HepG2 (cell line): Measurements from ENCODE around the gene PSMD1. TPM values are rescaled to one million over a fixed set of nuclear protein-coding genes. Genes with fewer than 3 reads are reported as not detected.

Source experiments
- AGO1 ChIP-seq: fragments of 200-400 bp; formaldehyde crosslinking; IDR thresholded peaks from 2 replicates; pipeline ENCODE4 v1.6.1; 2017; ENCODE audit warnings: mild to moderate bottlenecking, low read depth, low read length, moderate library complexity; ENCODE audit not compliant: poor library complexity, severe bottlenecking
- CEBPB ChIP-seq: IDR thresholded peaks from 2 replicates; pipeline ENCODE4 v1.6.1; 2011; ENCODE audit warnings: low read depth, low read length, improper control_type of control experiment, borderline replicate concordance
- EHMT2 ChIP-seq: fragments of 200-600 bp; sonication (generic); IDR thresholded peaks from 2 replicates; pipeline ENCODE4 v1.7.0; 2017; ENCODE audit warnings: antibody characterized with exemption, low read depth, low read length, borderline replicate concordance
- ESRRA ChIP-seq: sonication (generic); formaldehyde crosslinking; IDR thresholded peaks from 2 replicates; pipeline ENCODE4 v1.5.1; 2020; ENCODE audit warnings: mild to moderate bottlenecking, low read depth, missing genetic modification reagents
- KAT2B ChIP-seq: fragments of 150-350 bp; IDR thresholded peaks from 2 replicates; pipeline ENCODE4 v1.6.1; 2014; ENCODE audit warnings: low read depth, low read length, borderline replicate concordance
- KDM2A ChIP-seq: sonication (generic); formaldehyde crosslinking; IDR thresholded peaks from 2 replicates; pipeline ENCODE4 v1.4.0; 2020; ENCODE audit warnings: low read depth, missing genetic modification reagents, borderline replicate concordance
- PRMT3 ChIP-seq: sonication (generic); formaldehyde crosslinking; IDR thresholded peaks from 2 replicates; pipeline ENCODE4 v1.8.1; 2022; ENCODE audit warnings: low read depth, mild to moderate bottlenecking, moderate library complexity, missing genetic modification reagents, borderline replicate concordance
- RBM22 ChIP-seq: fragments of 200-400 bp; formaldehyde crosslinking; optimal IDR thresholded peaks from 2 replicates; pipeline ENCODE3; 2017; ENCODE audit warnings: mild to moderate bottlenecking, low read length, moderate library complexity
- TBL1XR1 ChIP-seq: fragments of 150-350 bp; IDR thresholded peaks from 2 replicates; pipeline ENCODE4 v1.6.1; 2014; ENCODE audit warnings: borderline replicate concordance, low read length; ENCODE audit not compliant: partially characterized antibody
- TFAP4 ChIP-seq: sonication (generic); IDR thresholded peaks from 2 replicates; pipeline ENCODE4 v1.6.1; 2016; ENCODE audit warnings: low read depth, borderline replicate concordance
- USF2 ChIP-seq, 2 experiments: sonication (generic) in 1 of 2; formaldehyde crosslinking in 1 of 2; IDR thresholded peaks; 2 replicates each; pipeline versions ENCODE4 v1.5.1 to v1.6.1; 2011 to 2020; ENCODE audit warnings: borderline replicate concordance in 1 of 2, low read depth in 1 of 2, low read length in 1 of 2, mild to moderate bottlenecking in 1 of 2, missing genetic modification reagents in 1 of 2, moderate library complexity in 1 of 2
- YY1 ChIP-seq: IDR thresholded peaks from 2 replicates; pipeline ENCODE4 v1.6.1; 2011; ENCODE audit warnings: low read length, low read depth, moderate library complexity, mild to moderate bottlenecking; ENCODE audit not compliant: insufficient read depth, insufficient replicate concordance
- ZBTB7A ChIP-seq: sonication (generic); formaldehyde crosslinking; IDR thresholded peaks from 2 replicates; pipeline ENCODE4 v1.8.0; 2022; ENCODE audit warnings: mild to moderate bottlenecking, missing genetic modification reagents
- ZNF280D ChIP-seq: sonication (generic); formaldehyde crosslinking; IDR thresholded peaks from 2 replicates; pipeline ENCODE4 v1.5.1; 2020; ENCODE audit warnings: mild to moderate bottlenecking, missing genetic modification reagents
- ZNF337 ChIP-seq: sonication (generic); formaldehyde crosslinking; IDR thresholded peaks from 2 replicates; pipeline ENCODE4 v1.5.1; 2020; ENCODE audit warnings: missing genetic modification reagents, low read depth, mild to moderate bottlenecking, borderline replicate concordance
- ZNF644 ChIP-seq: IDR thresholded peaks from 2 replicates; pipeline ENCODE4 v1.6.1; 2016; ENCODE audit warnings: low read depth
- polyA plus RNA-seq, 8 experiments: library from polyadenylated mRNA; depleted of rRNA in 3 of 8; stranded (reverse) in 7 of 8; unstranded in 1 of 8; fragments of >200 nt; fragmentation: Illumina TruSeq in 4 of 8; extraction: Trizol in 4 of 8; gene quantifications; 2 replicates each; pipeline versions ENCODE4 v1.2.1 to v1.2.3, GENCODE V29; 2011 to 2016; ENCODE audit warnings: low read depth in 4 of 8, missing spikeins in 1 of 8, mixed read lengths in 1 of 8; ENCODE audit not compliant: insufficient read depth in 1 of 8
- total RNA-seq, 5 experiments: library from RNA; depleted of rRNA; stranded (reverse); fragments of >200 nt; fragmentation: Illumina TruSeq; extraction: Trizol; gene quantifications; 2 replicates each; pipeline ENCODE4 v1.2.3, GENCODE V29; 2016; ENCODE audit warnings: low read depth in 1 of 5
- TF ChIP-seq, protein P1 (sequence below): sonication (generic); formaldehyde crosslinking; IDR thresholded peaks from 2 replicates; pipeline ENCODE4 v1.5.0; 2020; ENCODE audit warnings: mild to moderate bottlenecking, missing genetic modification reagents

The PSMD1 gene
- total and polyA plus RNA-seq, 2 of the 13 experiments (the other 11 are each of a cell fraction or from before 2014, with no cell fraction given) = 136 to 191 TPM

DNA sequence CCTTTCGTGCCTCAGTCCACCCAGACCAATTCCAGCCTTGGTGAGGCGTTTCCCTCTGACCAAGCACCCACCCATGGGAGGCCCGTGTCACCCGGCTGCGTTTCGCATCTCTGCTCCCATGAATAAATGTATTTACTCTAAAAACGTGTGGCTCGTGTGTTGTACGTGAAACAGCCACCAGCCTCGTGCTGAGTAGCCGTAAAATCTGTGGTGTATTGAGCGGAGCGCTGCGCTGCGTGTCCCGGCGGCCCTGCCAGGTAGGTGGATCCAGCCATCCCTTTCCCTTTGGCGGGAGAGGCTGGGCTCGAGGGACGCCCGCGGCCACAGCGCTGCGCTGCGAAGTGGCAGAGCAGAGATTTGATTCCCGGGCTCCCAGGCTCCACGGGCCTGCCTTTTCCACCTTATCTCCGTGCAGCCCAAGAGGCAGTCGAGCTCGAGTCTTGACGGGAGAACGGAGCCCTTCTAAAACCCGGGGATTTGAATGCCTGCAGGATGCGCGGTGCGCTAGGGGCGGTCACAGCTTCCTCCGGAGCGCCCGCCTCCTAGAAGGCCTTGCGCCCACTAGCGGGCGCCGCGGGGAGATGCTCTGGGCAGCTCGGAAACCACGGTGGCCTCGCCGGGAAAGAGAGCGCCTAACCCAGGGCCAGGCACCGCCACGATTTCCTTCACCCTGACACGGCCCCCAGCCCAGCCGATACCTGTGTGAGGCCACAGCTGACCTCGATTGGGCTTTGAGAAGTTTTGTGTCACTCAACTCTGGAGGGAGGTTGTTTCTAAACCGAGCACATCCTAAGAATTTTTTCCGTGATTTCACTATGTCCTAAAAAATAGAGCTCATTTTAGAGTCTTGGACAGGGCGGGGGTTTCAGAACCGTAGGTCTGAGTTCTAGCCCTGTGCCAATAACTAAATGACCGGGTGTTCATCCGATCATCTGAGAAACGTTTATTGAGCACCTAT is 3.9 kb upstream of the PSMD1 start (continued):
- TF ChIP-seq, protein P1, sequence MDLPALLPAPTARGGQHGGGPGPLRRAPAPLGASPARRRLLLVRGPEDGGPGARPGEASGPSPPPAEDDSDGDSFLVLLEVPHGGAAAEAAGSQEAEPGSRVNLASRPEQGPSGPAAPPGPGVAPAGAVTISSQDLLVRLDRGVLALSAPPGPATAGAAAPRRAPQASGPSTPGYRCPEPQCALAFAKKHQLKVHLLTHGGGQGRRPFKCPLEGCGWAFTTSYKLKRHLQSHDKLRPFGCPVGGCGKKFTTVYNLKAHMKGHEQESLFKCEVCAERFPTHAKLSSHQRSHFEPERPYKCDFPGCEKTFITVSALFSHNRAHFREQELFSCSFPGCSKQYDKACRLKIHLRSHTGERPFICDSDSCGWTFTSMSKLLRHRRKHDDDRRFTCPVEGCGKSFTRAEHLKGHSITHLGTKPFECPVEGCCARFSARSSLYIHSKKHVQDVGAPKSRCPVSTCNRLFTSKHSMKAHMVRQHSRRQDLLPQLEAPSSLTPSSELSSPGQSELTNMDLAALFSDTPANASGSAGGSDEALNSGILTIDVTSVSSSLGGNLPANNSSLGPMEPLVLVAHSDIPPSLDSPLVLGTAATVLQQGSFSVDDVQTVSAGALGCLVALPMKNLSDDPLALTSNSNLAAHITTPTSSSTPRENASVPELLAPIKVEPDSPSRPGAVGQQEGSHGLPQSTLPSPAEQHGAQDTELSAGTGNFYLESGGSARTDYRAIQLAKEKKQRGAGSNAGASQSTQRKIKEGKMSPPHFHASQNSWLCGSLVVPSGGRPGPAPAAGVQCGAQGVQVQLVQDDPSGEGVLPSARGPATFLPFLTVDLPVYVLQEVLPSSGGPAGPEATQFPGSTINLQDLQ (CRISPR knock-in tag) = peak; percentile 95
- TF ChIP-seq USF2 (IDR thresholded peaks at IDR 0.05; ENCODE audit: low read depth, low read length) (no peak), USF2 (CRISPR knock-in tag; IDR thresholded peaks at IDR 0.05; ENCODE audit: borderline replicate concordance) (no peak; the same call in 1 of the 2 replicates), KDM2A (peak; percentile 96), TBL1XR1 (peak; percentile 18), ESRRA (CRISPR knock-in tag) (peak; percentile 72; the same call in 1 of the 2 replicates), ZNF644 (no peak; the same call in 1 of the 2 replicates), YY1 (peak; percentile 86), EHMT2 (0 out of 2 replicates have a peak, but pooled peaks have one; percentile 9), TFAP4 (no peak), RBM22 (peak; percentile 63), ZBTB7A (no peak), CEBPB (no peak), ZNF280D (CRISPR knock-in tag) (peak; percentile 53; the same call in 1 of the 2 replicates), AGO1 (peak; percentile 97), KAT2B (no peak), PRMT3 (CRISPR knock-in tag) (peak; percentile 92), ZNF337 (CRISPR knock-in tag) (peak; percentile 92; the same call in 1 of the 2 replicates)
